ENCODE data around the gene FNDC3A.

FNDC3A gene

GRCh38 chr13:49216334-49216733 is 240.6 kb downstream of the FNDC3A start:
- peak in 1 of 2 experiments; percentile 67 for DNase-seq (ENCODE audit: low read depth in 1 of 2, low spot score in 1 of 2)
- Histone ChIP-seq H3K4me3 (replicated peaks; ENCODE audit: insufficient read depth, low read length) (no peak overlapping the region), H3K27ac (replicated peaks) (peak overlapping the region; percentile 83), H3K27me3 (ENCODE audit: insufficient read depth, poor library complexity, severe bottlenecking) (peaks cover 3% of the 10 kb centered on the region)
- TF ChIP-seq SPI1 (IDR thresholded peaks at IDR 0.05; ENCODE audit: borderline replicate concordance, low read depth) (peak; percentile 59; the same call in 1 of the 2 replicates), CTCF (IDR thresholded peaks at IDR 0.05; ENCODE audit: insufficient read depth, low read length) (no peak), POLR2AphosphoS5 (IDR thresholded peaks at IDR 0.05; ENCODE audit: low read depth) (no peak), REST (IDR thresholded peaks at IDR 0.05; ENCODE audit: insufficient replicate concordance, low read depth) (no peak), GABPA (IDR thresholded peaks at IDR 0.05; ENCODE audit: low read depth) (no peak)

- H3K27ac ChIP-seq (replicated peaks), result no peak overlapping the region
- H3K4me3 ChIP-seq (replicated peaks; ENCODE audit: insufficient read depth, low read length), result no peak overlapping the region
- no peak for DNase-seq (ENCODE audit: low read depth in 1 of 2, low spot score in 1 of 2)
- no peak for TF ChIP-seq SPI1 (IDR thresholded peaks at IDR 0.05; ENCODE audit: borderline replicate concordance, low read depth)
- TF ChIP-seq CTCF (IDR thresholded peaks at IDR 0.05; ENCODE audit: insufficient read depth, low read length), result no peak
- TF ChIP-seq REST (IDR thresholded peaks at IDR 0.05; ENCODE audit: insufficient replicate concordance, low read depth), result no peak
- TF ChIP-seq GABPA (IDR thresholded peaks at IDR 0.05; ENCODE audit: low read depth), result no peak
- no peak for TF ChIP-seq POLR2AphosphoS5 (IDR thresholded peaks at IDR 0.05; ENCODE audit: low read depth)
- H3K27me3 ChIP-seq (ENCODE audit: insufficient read depth, poor library complexity, severe bottlenecking), result peaks cover 3% of the 10 kb centered on the region
These were observed 242.3 kb downstream of the FNDC3A start for GRCh38 chr13:49217962-49218492.

- Histone ChIP-seq H3K27ac (replicated peaks) (no peak overlapping the region), H3K4me3 (replicated peaks; ENCODE audit: insufficient read depth, low read length) (no peak overlapping the region), H3K27me3 (ENCODE audit: insufficient read depth, poor library complexity, severe bottlenecking) (peaks cover 3% of the 10 kb centered on the region)
- no peak for DNase-seq (ENCODE audit: low read depth in 1 of 2, low spot score in 1 of 2)
- TF ChIP-seq POLR2AphosphoS5 (IDR thresholded peaks at IDR 0.05; ENCODE audit: low read depth) (no peak), CTCF (IDR thresholded peaks at IDR 0.05; ENCODE audit: insufficient read depth, low read length) (no peak), REST (IDR thresholded peaks at IDR 0.05; ENCODE audit: insufficient replicate concordance, low read depth) (no peak), GABPA (IDR thresholded peaks at IDR 0.05; ENCODE audit: low read depth) (no peak), SPI1 (IDR thresholded peaks at IDR 0.05; ENCODE audit: borderline replicate concordance, low read depth) (no peak)
These were observed 242.9 kb downstream of the FNDC3A start for GRCh38 chr13:49218493-49219051.

All from HL-60 (cell line).